Measurements from ENCODE around the gene ADGRB3. TPM values are rescaled to one million over a fixed set of nuclear protein-coding genes. Genes with fewer than 3 reads are reported as not detected.

The ADGRB3 gene
- total RNA-seq, 1 donor from 2014 or later: 14.9 TPM

- TF ChIP-seq CTCF (IDR thresholded peaks at IDR 0.05; ENCODE audit: unreplicated experiment): no peak
- Mint-ChIP-seq H3K27ac (no peak overlapping the region), H3K9me3 (peaks cover 12% of the 10 kb centered on the region), H3K4me1 (no peaks in the 10 kb centered on the region), H3K27me3 (ENCODE audit: low read depth) (no peaks in the 10 kb centered on the region), H3K36me3 (peaks cover 3% of the 10 kb centered on the region), H3K4me3 (no peak overlapping the region)
- no peak for DNase-seq (ENCODE audit: low spot score in 2 of 2, unreplicated experiment in 2 of 2)
Measured at GRCh38 chr6:69122407-69122773, 487.3 kb downstream of the ADGRB3 start.

GRCh38 chr6:69128411-69128810 lies 493.3 kb downstream of the ADGRB3 start:
- no peaks in the 10 kb centered on the region for H3K36me3 Mint-ChIP-seq
- H3K4me3 Mint-ChIP-seq: no peak overlapping the region
- H3K4me1 Mint-ChIP-seq: no peaks in the 10 kb centered on the region
- no peak overlapping the region for H3K27ac Mint-ChIP-seq
- DNase-seq (ENCODE audit: low spot score in 2 of 2, unreplicated experiment in 2 of 2): no peak
- H3K27me3 Mint-ChIP-seq (ENCODE audit: low read depth): no peaks in the 10 kb centered on the region
- no peaks in the 10 kb centered on the region for H3K9me3 Mint-ChIP-seq
- no peak for TF ChIP-seq CTCF (IDR thresholded peaks at IDR 0.05; ENCODE audit: unreplicated experiment)

GRCh38 chr6:69129046-69129445 lies 494.0 kb downstream of the ADGRB3 start:
- no peak for TF ChIP-seq CTCF (IDR thresholded peaks at IDR 0.05; ENCODE audit: unreplicated experiment)
- Mint-ChIP-seq H3K9me3 (no peaks in the 10 kb centered on the region), H3K4me1 (no peaks in the 10 kb centered on the region), H3K27me3 (ENCODE audit: low read depth) (no peaks in the 10 kb centered on the region), H3K36me3 (no peaks in the 10 kb centered on the region), H3K4me3 (no peak overlapping the region), H3K27ac (no peak overlapping the region)
- DNase-seq (ENCODE audit: low spot score in 2 of 2, unreplicated experiment in 2 of 2): no peak

- H3K27ac Mint-ChIP-seq: no peak overlapping the region
- no peak overlapping the region for H3K4me3 Mint-ChIP-seq
- no peaks in the 10 kb centered on the region for H3K27me3 Mint-ChIP-seq (ENCODE audit: low read depth)
- TF ChIP-seq CTCF (IDR thresholded peaks at IDR 0.05; ENCODE audit: unreplicated experiment): no peak
- no peaks in the 10 kb centered on the region for H3K9me3 Mint-ChIP-seq
- no peak for DNase-seq (ENCODE audit: low spot score in 2 of 2, unreplicated experiment in 2 of 2)
- H3K4me1 Mint-ChIP-seq: no peaks in the 10 kb centered on the region
- H3K36me3 Mint-ChIP-seq: no peaks in the 10 kb centered on the region
Measured at GRCh38 chr6:69135927-69136326, 500.8 kb downstream of the ADGRB3 start.

GRCh38 chr6:69138148-69138547 lies 503.1 kb downstream of the ADGRB3 start:
- Mint-ChIP-seq H3K27ac (no peak overlapping the region), H3K27me3 (ENCODE audit: low read depth) (no peaks in the 10 kb centered on the region), H3K9me3 (peaks cover 5% of the 10 kb centered on the region), H3K4me3 (no peak overlapping the region), H3K4me1 (no peaks in the 10 kb centered on the region), H3K36me3 (no peaks in the 10 kb centered on the region)
- no peak for TF ChIP-seq CTCF (IDR thresholded peaks at IDR 0.05; ENCODE audit: unreplicated experiment)
- no peak for DNase-seq (ENCODE audit: low spot score in 2 of 2, unreplicated experiment in 2 of 2)

GRCh38 chr6:69138893-69139494 lies 503.9 kb downstream of the ADGRB3 start:
- Mint-ChIP-seq H3K27me3 (ENCODE audit: low read depth) (no peaks in the 10 kb centered on the region), H3K27ac (no peak overlapping the region), H3K36me3 (no peaks in the 10 kb centered on the region), H3K4me1 (no peaks in the 10 kb centered on the region), H3K9me3 (peaks cover 11% of the 10 kb centered on the region), H3K4me3 (no peak overlapping the region)
- DNase-seq (ENCODE audit: low spot score in 2 of 2, unreplicated experiment in 2 of 2): no peak
- TF ChIP-seq CTCF (IDR thresholded peaks at IDR 0.05; ENCODE audit: unreplicated experiment): no peak

All from mesothelial cell of epicardium (in vitro differentiated cells).